Skin epidermis (tissue), 12 donors: ENCODE data around the gene SCGN.
"Not testable (repeated sequence)": the region's sequence is repeated elsewhere in the genome, so short reads cannot be mapped to it uniquely, and the experiment has no call there.

Experiments
- H3K27ac ChIP-seq, 21 experiments: fragments of 200-600 bp; sonication (generic) in 11 of 21; one replicate each; pipeline ENCODE4 v1.5.0; 2020; ENCODE audit warnings: mild to moderate bottlenecking in 3 of 21, inconsistent platforms in 2 of 21, moderate library complexity in 2 of 21
- H3K4me3 ChIP-seq, 7 experiments: fragments of 200-600 bp; sonication (generic) in 2 of 7; one replicate each; pipeline ENCODE4 v1.5.0; 2020; ENCODE audit warnings: inconsistent platforms in 2 of 7, mild to moderate bottlenecking in 2 of 7, moderate library complexity in 1 of 7

The SCGN gene

DNA sequence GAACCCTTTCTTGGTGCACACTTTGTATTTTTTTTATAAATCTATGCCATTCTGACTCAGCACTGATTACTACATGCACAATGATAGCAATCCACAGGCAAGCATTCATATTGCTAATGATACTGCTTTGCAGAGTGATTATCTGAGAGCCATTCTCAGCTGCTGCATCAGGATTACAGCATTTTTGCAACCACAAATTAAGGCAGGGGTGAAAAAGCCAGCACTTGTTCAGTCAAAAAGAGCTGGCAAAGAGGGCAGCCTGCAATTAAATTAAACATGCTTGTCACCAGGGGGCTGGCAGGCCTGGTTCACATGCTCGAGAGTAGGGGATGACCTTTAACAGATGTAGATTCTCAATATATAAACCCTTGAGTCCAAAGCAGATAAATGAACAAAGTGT lies 61.8 kb downstream of the SCGN start:
- H3K27ac ChIP-seq: no peak overlapping the region
- H3K4me3 ChIP-seq: no peak overlapping the region

DNA sequence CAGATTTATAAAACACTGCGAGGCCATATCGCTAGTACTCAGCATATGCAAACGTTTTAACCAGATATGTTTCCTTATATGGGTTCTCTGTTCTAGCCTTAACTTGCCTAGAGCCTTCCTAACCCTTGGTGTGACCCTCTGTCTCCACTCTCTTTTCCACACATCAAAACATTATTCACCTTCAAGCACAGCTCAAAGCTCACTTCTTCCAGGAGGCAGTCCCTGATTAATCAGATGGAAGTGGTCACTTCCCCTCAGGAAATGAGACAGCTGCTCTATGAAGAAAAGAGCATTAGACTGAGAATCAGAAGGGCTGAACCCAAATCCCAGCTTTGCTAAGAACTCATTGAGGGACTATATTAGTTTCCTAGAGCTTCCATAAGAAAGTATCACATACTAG lies 62.8 kb downstream of the SCGN start:
- Histone ChIP-seq H3K4me3 (no peak overlapping the region), H3K27ac (no peak overlapping the region)

DNA sequence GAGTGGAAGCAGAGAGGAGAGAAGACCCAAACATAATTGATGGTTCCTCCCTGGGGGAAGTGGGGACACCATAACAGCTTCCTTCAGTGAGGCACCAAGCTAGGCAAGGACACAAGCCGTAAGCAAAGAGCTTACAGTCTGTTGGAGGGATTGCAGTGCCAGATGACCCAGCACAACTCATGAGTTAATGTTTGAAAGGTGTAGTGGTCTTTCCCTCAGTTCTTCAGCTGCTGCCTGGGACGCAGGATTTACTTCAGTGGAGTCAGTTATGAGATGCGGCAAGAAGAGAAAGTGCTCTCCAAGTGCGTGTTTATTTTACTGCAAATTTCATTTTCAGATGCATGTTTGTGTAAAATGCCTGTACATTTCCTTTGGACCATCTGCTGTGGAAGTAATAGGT lies 63.8 kb downstream of the SCGN start:
- no peak overlapping the region for H3K4me3 ChIP-seq
- H3K27ac ChIP-seq: no peak overlapping the region

DNA sequence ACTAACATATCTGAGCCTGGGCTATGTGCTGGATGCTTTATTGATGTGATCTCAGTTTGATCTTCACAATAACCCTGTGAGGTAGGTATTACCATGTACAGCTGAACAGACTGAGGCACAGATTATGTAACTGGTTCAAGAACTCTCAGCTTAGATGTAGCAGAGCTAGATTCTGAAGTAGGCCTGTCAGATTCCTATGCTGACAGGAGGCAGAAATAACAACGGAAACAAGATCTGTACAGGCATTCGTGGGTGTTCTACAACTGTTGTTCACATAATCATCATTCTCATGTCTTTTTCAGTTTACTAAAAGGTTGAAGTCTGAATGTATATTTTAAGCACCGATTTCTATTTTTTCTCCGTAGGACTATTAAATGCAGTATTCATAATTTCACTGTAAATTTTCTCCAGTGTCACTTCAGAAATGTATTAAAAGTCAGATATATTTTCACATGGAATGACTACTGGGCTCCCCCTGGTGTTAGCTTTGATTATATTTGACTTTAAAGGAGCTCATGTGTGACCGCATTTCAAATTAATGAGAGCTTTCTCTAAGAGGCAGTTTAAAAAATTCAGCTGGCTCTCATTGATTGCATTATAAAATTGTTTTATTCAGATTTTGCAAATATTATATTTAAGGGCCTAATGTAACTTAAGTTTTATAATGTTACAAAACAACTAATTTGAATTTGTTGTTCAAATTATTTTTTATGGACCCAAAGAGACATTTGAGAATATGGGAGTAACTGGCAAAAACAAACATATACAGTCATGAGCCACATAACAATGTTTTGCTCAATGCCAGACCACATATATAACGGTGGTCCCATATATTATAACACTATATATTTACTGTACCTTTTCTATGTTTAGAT lies 66.1 kb downstream of the SCGN start:
- H3K4me3 ChIP-seq: no peak overlapping the region
- H3K27ac ChIP-seq: no peak overlapping the region

DNA sequence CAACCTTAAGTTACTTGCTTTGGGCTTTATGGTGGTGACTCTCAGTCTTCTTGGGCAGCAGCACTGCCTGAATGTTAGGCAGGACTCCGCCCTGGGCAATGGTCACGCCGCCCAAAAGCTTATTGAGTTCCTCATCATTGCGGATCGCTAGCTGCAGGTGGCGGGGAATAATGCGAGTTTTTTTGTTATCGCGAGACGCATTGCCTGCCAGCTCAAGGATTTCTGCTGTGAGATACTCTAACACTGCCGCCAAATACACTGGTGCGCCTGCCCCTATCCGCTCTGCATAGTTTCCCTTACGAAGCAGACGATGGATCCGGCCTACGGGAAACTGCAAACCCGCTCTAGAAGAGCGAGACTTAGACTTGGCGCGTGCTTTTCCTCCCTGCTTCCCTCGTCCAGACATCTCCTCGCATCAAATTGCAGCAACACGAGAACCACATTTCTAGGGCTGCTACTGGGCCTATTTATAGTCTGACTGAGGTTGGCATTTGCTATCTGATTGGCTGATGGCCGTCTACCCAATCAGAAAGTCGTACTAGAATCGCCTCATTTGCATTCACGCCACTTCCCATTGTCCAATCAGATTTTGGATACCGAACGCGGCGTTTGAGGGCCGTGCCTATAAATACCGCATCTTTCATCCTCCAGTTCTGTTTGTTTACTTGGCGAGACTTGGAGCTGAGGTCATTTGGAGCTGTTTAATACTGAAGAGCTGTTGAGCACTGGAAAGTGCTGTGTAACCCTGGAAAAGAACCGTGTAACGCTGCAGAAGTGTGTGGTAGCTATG lies 74.3 kb downstream of the SCGN start:
- Histone ChIP-seq H3K27ac (no peak overlapping the region), H3K4me3 (no peak overlapping the region)

DNA sequence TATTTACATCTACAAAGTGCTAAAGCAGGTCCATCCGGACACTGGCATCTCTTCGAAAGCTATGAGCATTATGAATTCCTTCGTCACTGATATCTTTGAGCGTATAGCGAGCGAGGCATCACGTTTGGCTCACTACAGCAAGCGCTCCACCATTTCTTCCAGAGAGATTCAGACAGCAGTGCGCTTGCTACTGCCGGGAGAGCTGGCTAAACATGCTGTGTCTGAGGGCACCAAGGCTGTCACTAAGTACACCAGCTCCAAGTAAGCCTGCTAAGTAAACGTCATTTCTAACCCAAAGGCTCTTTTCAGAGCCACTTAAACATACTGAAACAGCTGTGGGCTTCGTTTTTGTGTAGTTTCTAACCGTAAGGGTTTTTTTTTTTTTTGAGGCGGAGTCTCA lies 75.0 kb downstream of the SCGN start:
- H3K4me3 ChIP-seq: no peak overlapping the region
- no peak overlapping the region for H3K27ac ChIP-seq

DNA sequence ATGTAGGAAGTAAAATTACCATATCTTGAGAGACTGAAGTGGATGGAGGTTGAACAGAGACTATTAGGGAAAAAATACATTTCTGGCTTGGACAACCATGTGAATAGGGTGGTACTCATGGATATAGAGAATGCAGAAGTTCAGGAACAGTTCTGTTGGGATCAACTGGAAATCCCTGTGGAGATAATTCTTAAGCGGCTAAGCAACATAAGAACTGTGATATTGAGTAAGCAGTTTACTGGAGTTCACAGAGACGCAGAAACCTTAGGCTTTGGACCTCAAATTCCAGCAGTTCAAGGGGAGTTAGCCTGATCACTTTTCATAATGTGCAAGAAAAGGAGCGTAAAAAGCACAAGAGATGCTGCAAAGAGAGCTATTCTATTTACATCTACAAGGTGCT lies 78.9 kb downstream of the SCGN start:
- H3K27ac ChIP-seq: no peak overlapping the region
- no peak overlapping the region for H3K4me3 ChIP-seq

DNA sequence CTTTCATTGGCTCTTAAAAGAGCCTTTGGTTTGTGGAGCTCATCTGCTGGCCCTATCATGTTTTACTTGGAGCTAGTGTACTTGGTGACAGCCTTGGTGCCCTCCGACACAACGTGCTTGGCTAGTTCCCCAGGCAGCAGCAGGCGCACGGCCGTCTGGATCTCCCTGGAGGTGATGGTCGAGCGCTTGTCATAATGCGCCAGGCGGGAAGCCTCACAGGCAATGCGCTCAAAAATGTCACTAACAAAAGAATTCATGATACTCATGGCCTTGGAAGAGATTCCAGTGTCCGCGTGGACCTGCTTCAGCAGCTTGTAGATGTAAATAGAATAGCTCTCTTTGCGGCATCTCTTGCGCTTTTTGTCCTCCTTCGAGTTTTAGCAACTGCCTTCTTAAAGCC lies 79.7 kb downstream of the SCGN start:
- Histone ChIP-seq H3K27ac (no peak overlapping the region), H3K4me3 (no peak overlapping the region)

DNA sequence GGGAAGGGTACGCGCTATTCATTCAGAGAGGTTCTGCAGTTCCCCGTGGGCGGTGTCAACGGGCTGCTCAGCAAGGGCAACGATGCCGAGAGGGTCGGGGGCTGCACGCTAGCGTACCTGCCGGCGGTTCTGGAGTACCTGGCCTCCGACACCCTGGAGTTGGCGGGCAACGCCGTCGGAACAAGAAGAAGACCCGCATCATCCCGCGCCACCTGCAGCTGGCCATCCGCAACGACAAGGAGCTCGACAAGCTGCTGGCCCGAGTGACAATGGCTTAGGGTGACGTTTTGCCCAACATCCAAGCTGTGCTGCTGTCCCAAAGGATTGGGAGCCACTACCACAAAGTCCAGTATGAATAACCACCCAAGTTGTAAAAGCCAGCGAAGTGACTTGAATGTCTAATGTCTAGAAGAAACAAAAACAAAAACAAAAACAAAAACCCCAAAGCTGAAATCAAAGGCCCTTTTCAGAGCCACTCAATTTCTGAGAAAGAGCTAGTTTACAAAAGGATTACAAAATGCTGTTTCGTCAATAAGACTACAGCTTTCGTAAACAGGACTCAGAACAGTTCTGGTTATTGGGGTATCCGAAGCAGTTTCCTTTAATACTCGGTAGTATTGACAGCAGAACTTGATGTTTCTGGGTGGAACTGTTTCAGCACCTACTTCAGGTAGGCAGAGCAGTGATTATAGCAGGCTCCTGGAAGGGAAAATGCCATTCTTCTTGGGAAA lies 80.6 kb downstream of the SCGN start:
- no peak overlapping the region for H3K4me3 ChIP-seq
- no peak overlapping the region for H3K27ac ChIP-seq

DNA sequence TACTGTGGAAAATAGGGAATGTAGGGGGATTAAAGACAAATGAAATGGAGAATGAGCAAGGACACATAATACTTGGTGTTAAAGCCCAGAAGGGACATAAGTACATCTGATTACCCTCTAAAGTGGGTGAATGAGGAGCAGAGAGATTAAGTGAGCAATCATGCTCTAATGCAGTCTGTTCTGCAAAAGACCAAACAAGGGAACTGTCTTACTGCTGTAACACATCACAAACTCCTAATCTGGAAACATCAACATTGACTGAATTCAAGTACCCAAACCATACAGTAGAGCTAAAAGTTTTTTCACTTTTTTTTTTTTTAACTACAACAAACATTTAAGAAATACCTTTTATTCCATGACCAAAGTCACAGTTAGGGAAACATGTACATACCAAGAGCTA lies 83.2 kb downstream of the SCGN start:
- Histone ChIP-seq H3K4me3 (no peak overlapping the region), H3K27ac (no peak overlapping the region)

DNA sequence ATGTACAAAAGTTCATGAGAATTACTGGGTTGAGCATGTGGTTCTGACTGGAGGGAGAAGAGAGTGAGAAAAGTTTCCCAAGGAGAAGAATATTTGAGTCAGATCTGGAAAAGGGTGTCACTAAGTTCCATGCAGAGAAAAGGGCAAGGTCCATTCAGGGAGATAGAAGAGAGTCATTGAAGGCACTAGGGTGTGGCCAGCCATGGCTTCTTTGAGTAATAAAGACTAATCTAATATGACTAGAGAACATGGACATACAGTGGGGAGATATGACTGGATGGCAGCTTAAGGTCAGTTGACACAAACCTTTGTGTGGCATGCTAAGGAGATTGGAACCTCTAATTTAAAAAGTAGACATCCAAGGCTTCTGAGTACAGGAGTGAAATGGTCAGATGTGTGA lies 91.9 kb downstream of the SCGN start:
- Histone ChIP-seq H3K4me3 (no peak overlapping the region), H3K27ac (no peak overlapping the region)

DNA sequence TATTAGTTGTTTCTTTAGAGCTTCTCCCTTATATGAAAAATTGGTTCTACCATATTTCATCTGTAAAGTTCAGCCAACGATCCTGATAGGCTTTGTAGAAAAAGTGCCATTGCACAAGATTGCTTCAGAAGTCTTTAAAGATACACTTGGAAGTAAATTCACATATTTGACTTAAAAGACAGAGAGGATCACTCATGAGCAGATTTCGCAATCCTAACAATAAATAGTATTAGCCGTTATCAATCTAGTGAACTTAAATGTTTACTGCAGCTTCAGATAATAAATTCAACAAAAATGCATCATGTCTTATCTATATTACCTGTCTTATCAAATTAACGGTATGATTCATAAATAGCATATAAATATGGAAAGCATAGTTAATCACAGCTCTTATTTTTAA lies 93.8 kb downstream of the SCGN start:
- no peak overlapping the region for H3K4me3 ChIP-seq

DNA sequence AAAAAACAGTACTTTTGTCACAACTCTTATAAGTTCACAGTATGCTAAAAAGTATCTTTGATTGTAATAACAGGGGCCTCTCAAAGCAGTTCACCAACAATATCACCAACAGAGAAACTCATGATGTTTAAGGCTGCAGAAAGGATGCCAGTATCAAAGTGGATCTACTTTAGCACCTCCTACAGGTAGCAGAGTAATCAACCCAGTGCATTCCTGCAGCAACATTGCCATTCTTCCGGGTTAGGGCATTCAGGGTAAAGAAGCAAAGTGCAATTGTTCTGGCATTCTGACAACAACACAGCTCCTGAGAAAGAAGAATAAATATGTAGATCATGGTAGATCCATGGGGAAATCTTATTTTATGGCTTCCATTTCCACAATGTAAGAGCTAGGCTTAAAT lies 95.0 kb downstream of the SCGN start:
- no peak overlapping the region for H3K27ac ChIP-seq

More for the DNA sequence above, 93.8 kb downstream of the SCGN start:
- no peak overlapping the region for H3K27ac ChIP-seq

DNA sequence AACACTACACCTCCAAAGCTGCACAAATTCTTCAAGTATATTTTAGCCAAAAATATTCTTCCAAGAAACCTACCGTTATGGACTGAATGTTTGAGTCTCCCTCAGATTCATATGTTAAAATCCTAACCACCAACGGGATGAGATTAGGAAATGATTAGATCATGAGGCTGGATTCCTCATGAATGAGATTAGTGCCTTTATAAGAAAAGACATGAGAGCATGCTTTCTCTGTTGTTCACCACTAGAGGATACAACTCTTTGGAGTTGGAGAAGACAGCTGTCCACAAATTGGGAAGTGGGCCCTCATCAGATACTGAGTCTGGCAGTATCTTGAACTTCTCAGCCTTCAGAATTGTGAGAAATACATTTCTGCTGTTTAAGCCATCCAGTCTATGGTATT lies 95.5 kb downstream of the SCGN start:
- no peak overlapping the region for H3K27ac ChIP-seq
- H3K4me3 ChIP-seq: no peak overlapping the region

More for the DNA sequence above, 95.0 kb downstream of the SCGN start:
- no peak overlapping the region for H3K4me3 ChIP-seq

DNA sequence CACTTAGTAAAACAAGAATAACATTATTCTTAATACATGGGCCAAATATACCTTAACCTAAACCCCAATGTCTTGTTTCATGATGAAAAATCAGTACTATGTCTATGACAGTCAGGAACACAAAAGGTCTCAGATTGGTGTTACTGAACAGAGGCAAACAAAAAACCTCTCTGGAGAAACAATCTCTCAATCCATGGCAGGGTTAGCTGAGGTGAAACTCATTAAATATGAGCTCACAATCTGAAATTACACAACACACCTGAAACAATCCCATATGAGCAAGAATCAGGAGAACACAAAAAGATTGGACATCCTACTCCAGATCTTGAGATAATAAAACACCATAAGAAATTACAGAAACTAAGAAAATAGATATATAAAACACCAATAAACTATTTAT lies 96.0 kb downstream of the SCGN start:
- Histone ChIP-seq H3K27ac (no peak overlapping the region), H3K4me3 (no peak overlapping the region)

DNA sequence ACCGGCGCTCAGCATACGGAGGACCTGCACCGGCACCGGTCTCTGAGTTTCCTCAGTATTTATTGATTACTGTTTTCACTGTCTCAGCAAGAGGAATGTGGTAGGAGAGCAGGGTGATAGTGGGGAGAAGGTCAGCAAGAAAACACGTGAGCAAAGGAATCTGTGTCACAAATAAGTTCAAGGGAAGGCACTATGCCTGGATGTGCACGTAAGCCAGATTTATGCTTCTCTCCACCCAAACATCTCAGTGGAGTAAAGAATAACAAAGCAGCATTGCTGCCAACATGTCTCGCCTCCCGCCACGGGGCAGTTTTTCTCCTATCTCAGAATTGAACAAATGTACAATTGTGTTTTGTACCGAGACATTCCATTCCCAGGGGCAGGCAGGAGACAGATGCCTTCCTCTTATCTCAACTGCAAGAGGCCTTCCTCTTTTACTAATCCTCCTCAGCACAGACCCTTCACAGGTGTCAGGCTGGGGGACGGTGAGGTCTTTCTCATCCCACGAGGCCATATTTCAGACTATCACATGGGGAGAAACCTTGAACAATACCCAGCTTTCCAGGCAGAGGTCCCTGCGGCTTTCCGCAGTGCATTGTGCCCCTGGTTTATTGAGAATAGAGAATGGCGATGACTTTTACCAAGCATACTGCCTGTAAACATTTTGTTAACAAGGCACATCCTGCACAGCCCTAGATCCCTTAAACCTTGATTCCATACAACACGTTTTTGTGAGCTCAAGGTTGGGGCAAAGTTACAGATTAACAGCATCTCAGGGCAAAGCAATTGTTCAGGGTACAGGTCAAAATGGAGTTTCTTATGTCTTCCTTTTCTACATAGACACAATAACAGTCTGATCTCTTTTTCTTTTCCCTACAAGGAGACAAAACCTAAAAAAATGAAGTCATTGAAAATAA lies 96.8 kb downstream of the SCGN start:
- H3K27ac ChIP-seq: not testable (repeated sequence)

DNA sequence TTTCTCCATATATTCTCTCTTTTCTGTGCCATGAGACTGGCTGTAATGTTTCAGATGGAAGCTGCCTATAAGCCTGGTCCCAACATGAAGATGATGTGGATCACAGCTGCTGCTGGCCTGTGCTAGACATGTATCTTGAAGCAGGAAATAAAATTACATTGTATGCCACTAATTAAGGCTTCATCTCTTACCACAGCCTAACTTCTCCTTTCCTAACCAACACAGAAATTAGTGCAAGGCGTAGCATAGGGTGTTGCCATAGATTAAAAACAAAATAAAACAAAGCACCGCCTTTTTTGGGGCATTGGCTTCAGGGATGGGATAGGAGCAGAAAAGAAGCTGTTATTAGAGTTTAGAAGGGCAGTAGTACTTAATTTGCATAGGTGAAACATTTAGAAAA lies 97.8 kb downstream of the SCGN start:
- Histone ChIP-seq H3K4me3 (no peak overlapping the region), H3K27ac (no peak overlapping the region)

More for the DNA sequence above, 96.8 kb downstream of the SCGN start:
- not testable (repeated sequence) for H3K4me3 ChIP-seq

DNA sequence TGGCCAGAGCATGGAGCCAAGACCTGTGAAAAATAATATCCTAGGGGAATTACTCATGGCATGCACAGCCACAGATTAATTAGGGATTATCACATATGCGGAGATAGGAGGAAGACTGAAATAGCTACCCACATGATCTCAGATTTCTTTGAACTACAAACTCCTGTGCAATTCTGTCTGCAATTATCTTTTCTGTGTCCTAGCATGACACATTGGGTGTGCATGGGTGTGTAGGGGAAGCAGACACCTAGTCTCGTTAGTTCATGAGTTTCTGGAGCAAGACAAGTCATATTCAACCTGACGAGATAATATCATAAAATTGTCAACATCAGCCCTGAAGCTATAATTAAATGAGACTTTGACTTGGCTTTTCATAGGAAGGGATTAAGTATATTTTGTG lies 98.9 kb downstream of the SCGN start:
- Histone ChIP-seq H3K27ac (no peak overlapping the region), H3K4me3 (no peak overlapping the region)
